Activated CD8-positive, alpha-beta memory T cell treated with anti-CD3 and anti-CD28 coated beads for 36 hours (primary cell): ENCODE measurements around the gene DTD2. TPM values are rescaled to one million over a fixed set of nuclear protein-coding genes. Genes with fewer than 3 reads are reported as not detected.
"Not testable (repeated sequence)": the region's sequence is repeated elsewhere in the genome, so short reads cannot be mapped to it uniquely, and the experiment has no call there.

Experiments
- CTCF ChIA-PET: fragments of 350-600 bp; sonication (Branson Sonifier 250); formaldehyde crosslinking; loops from one replicate; lab custom pipeline; 2021; ENCODE audit warnings: antibody characterized with exemption; lab: Charles Lee
- POLR2A ChIA-PET: fragments of 350-600 bp; sonication (Branson Sonifier 250); formaldehyde crosslinking; loops from one replicate; lab custom pipeline; 2021; ENCODE audit warnings: antibody characterized with exemption; lab: Charles Lee
- total RNA-seq, 2 experiments: library from RNA; stranded (reverse); gene quantifications; one replicate each; pipeline ENCODE4 v1.2.3, GENCODE V29; 2021

Gene DTD2
- total RNA-seq, 2 experiments from 2014 or later, result 31.3 to 35.2 TPM

GRCh38 chr14:31449971-31450610 lies 7.2 kb downstream of the DTD2 start:
- ChIA-PET CTCF (interaction anchor here (0.9 to 1.3 kb wide), 3 partner anchors 11 to 29 kb away, joined by 3 read pairs; partner anchors contain the start of gene HEATR5A), POLR2A (no interaction called here)

GRCh38 chr14:31449136-31449535 lies 8.2 kb downstream of the DTD2 start:
- ChIA-PET POLR2A (no interaction called here), CTCF (interaction anchor here (0.9 to 1.0 kb wide), 2 partner anchors 14 to 28 kb away, joined by 3 read pairs; partner anchors contain the start of gene HEATR5A)

DNA sequence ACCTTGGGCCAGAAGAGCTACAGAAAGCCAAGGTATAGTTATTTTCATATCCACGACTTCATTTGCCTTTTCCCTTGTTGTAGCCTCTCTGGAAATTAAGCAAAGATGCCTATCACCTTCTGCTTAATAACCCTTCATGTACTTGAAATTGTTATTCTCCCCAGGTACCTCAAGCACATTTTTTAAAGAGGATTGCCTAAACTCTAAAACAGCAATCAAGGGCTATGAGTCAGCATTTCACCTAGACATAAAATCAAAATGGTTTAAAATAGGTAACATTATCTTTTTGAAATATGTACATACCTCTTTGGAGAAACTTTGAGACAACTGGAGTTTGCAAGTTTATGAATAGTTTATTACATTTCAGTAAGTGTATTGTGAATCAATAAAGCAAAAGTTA lies 11.6 kb downstream of the DTD2 start:
- ChIA-PET POLR2A (no interaction called here), CTCF (no interaction called here)

- ChIA-PET POLR2A (no interaction called here), CTCF (no interaction called here)
Observed at GRCh38 chr14:31442284-31442683, 15.0 kb downstream of the DTD2 start.

GRCh38 chr14:31441273-31442111 lies 15.8 kb downstream of the DTD2 start:
- ChIA-PET CTCF (no interaction called here), POLR2A (no interaction called here)

DNA sequence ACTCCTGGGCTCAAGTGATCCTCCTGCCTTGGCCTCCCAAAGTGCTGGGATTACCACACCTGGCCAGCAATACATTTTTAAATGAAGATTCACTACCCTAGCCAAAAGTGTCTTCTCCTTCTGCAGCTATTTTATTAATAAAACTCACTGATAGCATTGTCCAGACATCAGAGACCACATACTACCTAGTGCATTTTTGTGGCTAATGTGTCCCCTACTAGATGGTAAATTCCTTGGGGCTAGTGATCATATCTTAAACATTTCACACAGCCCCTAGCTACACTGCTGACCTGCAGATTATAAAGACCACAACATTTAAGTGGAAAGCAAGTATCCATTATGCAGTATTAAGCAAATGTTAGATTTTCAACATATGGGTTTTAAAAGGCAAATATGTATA lies 17.0 kb downstream of the DTD2 start:
- ChIA-PET CTCF (no interaction called here), POLR2A (no interaction called here)

GRCh38 chr14:31439561-31439960 lies 17.7 kb downstream of the DTD2 start:
- POLR2A ChIA-PET, result no interaction called here
- CTCF ChIA-PET, result no interaction called here

- POLR2A ChIA-PET, CTCF ChIA-PET: not testable (repeated sequence)
Observed at GRCh38 chr14:31437045-31437691, 20.1 kb downstream of the DTD2 start.

DNA sequence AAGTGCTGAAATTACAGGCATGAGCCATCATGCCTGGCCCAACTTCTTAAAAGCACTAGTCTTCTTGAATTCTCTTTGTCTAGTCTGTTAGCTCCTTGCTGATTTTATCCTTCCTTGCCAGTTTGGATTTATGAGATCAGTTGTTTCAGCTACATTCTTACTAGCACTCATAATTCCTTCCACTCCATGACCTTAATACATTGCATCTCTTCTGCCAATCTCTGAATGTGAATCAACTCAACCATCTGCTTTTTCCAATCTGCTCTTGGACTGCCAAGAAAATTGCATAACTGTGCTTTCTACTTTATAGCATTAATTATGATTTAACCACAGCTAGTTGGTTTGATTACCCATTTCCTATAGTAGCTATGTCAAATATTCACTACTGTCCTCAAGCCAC lies 22.0 kb downstream of the DTD2 start:
- ChIA-PET POLR2A (no interaction called here), CTCF (interaction anchor here (1.8 kb wide), 1 partner anchor 15 kb away, joined by 4 read pairs; the partner anchor contains the start of gene HEATR5A)

- ChIA-PET CTCF (no interaction called here), POLR2A (no interaction called here)
Observed at GRCh38 chr14:31430634-31431264, 26.6 kb downstream of the DTD2 start.

GRCh38 chr14:31429791-31430190 lies 27.5 kb downstream of the DTD2 start:
- ChIA-PET CTCF (interaction anchor here (1.5 kb wide), 1 partner anchor 9 kb away, joined by 3 read pairs; the partner anchor contains the start of gene HEATR5A), POLR2A (no interaction called here)

DNA sequence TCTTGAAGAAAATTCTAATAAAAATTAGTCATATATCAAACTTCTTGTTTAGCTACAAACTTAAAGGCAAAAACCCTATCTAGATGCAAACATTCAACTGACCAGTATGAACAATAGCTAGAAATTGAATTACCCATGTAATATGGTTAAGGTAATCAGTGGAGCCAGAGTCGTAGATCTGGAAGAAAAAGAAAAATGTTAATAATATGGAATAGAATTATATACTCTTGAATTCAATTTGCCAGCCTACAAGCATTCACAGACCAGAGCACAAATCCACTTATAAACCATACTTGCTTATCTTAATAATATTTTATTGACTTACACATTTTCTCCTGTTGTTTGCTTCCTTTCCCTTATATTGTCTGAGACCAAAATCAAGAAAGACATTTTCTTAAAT lies 29.3 kb downstream of the DTD2 start:
- POLR2A ChIA-PET, result no interaction called here
- CTCF ChIA-PET, result interaction anchor here (1.5 kb wide), 1 partner anchor 7 kb away, joined by 3 read pairs; the partner anchor contains the start of gene HEATR5A

DNA sequence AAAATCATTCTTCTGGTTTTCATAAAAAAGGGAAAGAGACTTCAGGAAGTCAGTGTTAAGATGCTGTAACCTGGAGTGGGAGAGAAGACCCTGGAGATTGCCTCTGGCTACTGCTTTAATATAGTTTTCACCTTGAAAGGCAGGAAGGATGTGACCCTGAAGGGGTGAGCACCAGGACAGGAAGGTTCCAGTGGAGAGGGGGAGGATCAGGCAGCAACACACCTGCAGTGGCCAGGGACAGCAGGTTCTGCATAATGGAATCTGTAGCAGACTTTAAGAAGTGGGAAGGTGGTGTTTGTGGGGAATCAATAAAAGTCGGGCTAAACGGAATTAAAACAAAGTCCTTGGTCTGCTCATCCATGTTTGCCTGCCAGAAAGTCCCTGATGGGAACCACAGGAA lies 30.6 kb downstream of the DTD2 start:
- ChIA-PET POLR2A (no interaction called here), CTCF (no interaction called here)

GRCh38 chr14:31425905-31426304 lies 31.4 kb downstream of the DTD2 start:
- POLR2A ChIA-PET, result no interaction called here
- CTCF ChIA-PET, result interaction anchor here (1.0 kb wide), 1 partner anchor 38 kb away, joined by 4 read pairs; no protein-coding TSS in a partner anchor

GRCh38 chr14:31421200-31421599 lies 36.1 kb downstream of the DTD2 start:
- ChIA-PET POLR2A (interaction anchor here (0.6 to 2.5 kb wide), 4 partner anchors 21 to 213 kb away, joined by 3 to 14 read pairs (median 6); partner anchors contain the start of genes DTD2 and HECTD1), CTCF (interaction anchor here (1.0 to 1.2 kb wide), 2 partner anchors 20 to 28 kb away, joined by 3 read pairs; no protein-coding TSS in a partner anchor)

GRCh38 chr14:31420319-31421111 lies 36.8 kb downstream of the DTD2 start, which contains the start of gene HEATR5A:
TSS of gene HEATR5A (minus strand) at chr14:31420550. CDS start at chr14:31402975, 17,575 bp downstream.
- ChIA-PET CTCF (interaction anchor here (0.8 to 1.0 kb wide), 6 partner anchors 8 to 37 kb away, joined by 3 to 5 read pairs (median 4); partner anchors contain the start of gene DTD2), POLR2A (interaction anchor here (0.5 to 2.5 kb wide), 6 partner anchors 20 to 657 kb away, joined by 3 to 14 read pairs (median 6); partner anchors contain the start of genes DTD2 and HECTD1)

- CTCF ChIA-PET, result interaction anchor here (0.7 to 1.0 kb wide), 4 partner anchors 14 to 37 kb away, joined by 3 to 5 read pairs (median 4); partner anchors contain the start of gene DTD2
- POLR2A ChIA-PET, result interaction anchor here (0.5 to 2.5 kb wide), 6 partner anchors 33 to 658 kb away, joined by 3 to 14 read pairs (median 6); partner anchors contain the start of genes DTD2 and HECTD1
Observed at GRCh38 chr14:31419967-31420318, 37.4 kb downstream of the DTD2 start.
